ENCODE results near the gene SLC30A2. TPM values are rescaled to one million over a fixed set of nuclear protein-coding genes. Genes with fewer than 3 reads are reported as not detected.

SLC30A2 gene, protein sequence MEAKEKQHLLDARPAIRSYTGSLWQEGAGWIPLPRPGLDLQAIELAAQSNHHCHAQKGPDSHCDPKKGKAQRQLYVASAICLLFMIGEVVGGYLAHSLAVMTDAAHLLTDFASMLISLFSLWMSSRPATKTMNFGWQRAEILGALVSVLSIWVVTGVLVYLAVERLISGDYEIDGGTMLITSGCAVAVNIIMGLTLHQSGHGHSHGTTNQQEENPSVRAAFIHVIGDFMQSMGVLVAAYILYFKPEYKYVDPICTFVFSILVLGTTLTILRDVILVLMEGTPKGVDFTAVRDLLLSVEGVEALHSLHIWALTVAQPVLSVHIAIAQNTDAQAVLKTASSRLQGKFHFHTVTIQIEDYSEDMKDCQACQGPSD
- not detected for total RNA-seq (2013)
- not detected for polyA plus RNA-seq
- not detected in 2 replicates for polyA minus RNA-seq
- total RNA-seq = 0 to 0.60 (median 0) reads per million in 11 experiments

DNA sequence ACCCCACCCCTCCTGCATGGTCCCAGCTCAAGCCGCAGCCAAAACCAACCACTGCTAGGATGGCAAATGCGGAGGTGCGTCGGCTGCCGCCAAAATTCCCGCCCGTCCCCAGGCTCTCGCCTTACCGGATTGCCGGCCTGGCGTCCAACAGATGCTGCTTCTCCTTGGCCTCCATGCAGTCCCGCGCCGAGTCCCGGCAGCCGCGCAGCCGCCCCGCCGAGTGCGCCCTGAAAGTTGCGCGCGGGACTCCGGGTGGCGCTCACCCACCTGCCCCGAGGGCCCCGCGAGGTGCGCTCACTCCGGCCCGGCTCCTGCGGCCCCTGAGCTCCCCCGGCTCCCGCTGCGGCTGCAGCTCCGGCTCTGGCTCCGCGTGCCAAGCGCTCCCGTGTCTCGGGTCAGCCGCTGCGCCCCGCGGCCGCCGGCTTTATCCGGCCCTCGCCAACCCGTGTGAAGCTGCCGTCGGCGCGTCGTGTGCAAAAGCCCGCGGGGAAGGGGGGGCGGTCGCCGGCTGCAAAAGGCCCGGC is at the start of gene SLC30A2:
TSS of gene SLC30A2 (minus strand) at position 397 of the 524 bp plus-strand sequence. CDS start at position 175, 222 bp downstream.
- Histone ChIP-seq H3K4me1 (ENCODE audit: control insufficient read depth in 1 of 2, insufficient read depth in 2 of 2, low read length in 2 of 2) (peaks cover 0 to 5% of the 10 kb centered on the region in 2 donors), H3K27me3 (ENCODE audit: control insufficient read depth in 2 of 2, insufficient read depth in 2 of 2, low read length in 2 of 2) (peaks cover 28 to 67% of the 10 kb centered on the region in 2 donors), H2AFZ (ENCODE audit: insufficient read depth, low read depth, low read length, poor library complexity, severe bottlenecking) (no peak within 1 kb of the TSS), H3K4me2 (replicated peaks; ENCODE audit: extremely low read depth, low read length, poor library complexity, severe bottlenecking) (no peak within 1 kb of the TSS), H3K27ac (ENCODE audit: low read depth in 1 of 2, low read length in 2 of 2) (no peak within 1 kb of the TSS), H4K20me1 (ENCODE audit: insufficient read depth, low read length) (no peaks in the 10 kb centered on the region), H3K36me3 (replicated peaks in 1 of 2; ENCODE audit: control insufficient read depth in 1 of 2, insufficient read depth in 2 of 2, low read length in 2 of 2) (no peaks in the 10 kb centered on the region), H3K9ac (ENCODE audit: insufficient read depth, low read length, poor library complexity, severe bottlenecking) (no peak within 1 kb of the TSS), H3K79me2 (ENCODE audit: insufficient read depth, low read length) (no peaks in the 10 kb centered on the region), H3K9me3 (replicated peaks in 1 of 2; ENCODE audit: control insufficient read depth in 1 of 2, insufficient read depth in 1 of 2, low read length in 2 of 2) (peaks cover 0 to 24% of the 10 kb centered on the region in 2 donors), H3K4me3 (replicated peaks in 1 of 3; ENCODE audit: low read depth in 2 of 3, low read length in 3 of 3) (no peak within 1 kb of the TSS)
- TF ChIP-seq, protein P1, sequence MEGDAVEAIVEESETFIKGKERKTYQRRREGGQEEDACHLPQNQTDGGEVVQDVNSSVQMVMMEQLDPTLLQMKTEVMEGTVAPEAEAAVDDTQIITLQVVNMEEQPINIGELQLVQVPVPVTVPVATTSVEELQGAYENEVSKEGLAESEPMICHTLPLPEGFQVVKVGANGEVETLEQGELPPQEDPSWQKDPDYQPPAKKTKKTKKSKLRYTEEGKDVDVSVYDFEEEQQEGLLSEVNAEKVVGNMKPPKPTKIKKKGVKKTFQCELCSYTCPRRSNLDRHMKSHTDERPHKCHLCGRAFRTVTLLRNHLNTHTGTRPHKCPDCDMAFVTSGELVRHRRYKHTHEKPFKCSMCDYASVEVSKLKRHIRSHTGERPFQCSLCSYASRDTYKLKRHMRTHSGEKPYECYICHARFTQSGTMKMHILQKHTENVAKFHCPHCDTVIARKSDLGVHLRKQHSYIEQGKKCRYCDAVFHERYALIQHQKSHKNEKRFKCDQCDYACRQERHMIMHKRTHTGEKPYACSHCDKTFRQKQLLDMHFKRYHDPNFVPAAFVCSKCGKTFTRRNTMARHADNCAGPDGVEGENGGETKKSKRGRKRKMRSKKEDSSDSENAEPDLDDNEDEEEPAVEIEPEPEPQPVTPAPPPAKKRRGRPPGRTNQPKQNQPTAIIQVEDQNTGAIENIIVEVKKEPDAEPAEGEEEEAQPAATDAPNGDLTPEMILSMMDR (IDR thresholded peaks at IDR 0.05) = no peak
- Mint-ChIP-seq H3K36me3 (no peaks in the 10 kb centered on the region), H3K27me3 (ENCODE audit: low read depth in 3 of 3) (peaks cover 51 to 85% (median 65%) of the 10 kb centered on the region in 3 donors), H3K4me1 (peaks cover 6% of the 10 kb centered on the region), H3K27ac (no peak within 1 kb of the TSS), H3K4me3 (peak within 1 kb of the TSS in 1 of 2 donors; percentile 84), H3K9me3 (peaks cover 0 to 12% (median 1%) of the 10 kb centered on the region in 7 donors)
- intact Hi-C loops (cut with micrococcal nuclease) = no loop called here
- no peak for DNase-seq
- WGBS (ENCODE audit: insufficient coverage) = 1% methylated on average over 61 of the region's 62 CpGs

DNA sequence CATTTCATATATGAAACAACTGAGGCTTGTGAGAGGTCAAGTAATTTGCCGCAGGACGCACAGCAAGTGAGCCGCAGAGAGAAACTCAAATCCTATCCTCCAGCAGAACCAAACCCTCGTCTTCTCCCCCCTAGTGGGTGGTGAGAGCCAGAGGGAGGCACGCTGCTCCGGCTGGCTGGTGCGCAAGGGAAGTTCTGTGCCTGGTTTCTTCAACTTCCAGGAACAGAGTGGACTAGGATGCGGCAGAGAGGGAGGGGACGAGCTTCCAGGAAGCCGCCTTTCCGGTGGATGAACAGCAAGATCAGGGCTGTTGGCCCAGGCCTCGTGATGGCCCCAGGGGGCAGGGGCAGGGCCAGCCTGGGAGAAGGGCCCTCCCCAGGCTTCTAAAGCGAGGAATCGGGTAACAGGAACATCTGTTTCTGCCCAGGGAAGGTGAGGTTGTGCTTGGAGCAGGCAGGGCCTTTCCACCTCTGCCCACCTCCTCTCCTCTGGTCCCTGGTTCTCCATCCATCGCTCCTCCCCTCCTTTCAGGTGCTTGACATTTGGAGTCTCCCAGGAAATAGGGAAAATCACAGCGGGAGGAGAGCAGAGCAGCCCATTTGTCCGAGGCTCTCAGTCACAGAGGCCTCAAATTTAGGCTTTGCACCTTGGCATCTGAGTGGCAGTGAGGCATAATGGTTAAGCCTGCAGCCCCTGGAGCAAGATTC is 48.9 kb upstream of the SLC30A2 start:
- TF ChIP-seq, protein P1 (IDR thresholded peaks at IDR 0.05) = no peak
- 65% methylated on average over 10 of the region's 17 CpGs for WGBS (ENCODE audit: insufficient coverage)
- intact Hi-C loops (cut with micrococcal nuclease) = no loop called here
- Histone ChIP-seq H2AFZ (ENCODE audit: insufficient read depth, low read depth, low read length, poor library complexity, severe bottlenecking) (no peak overlapping the region), H3K79me2 (ENCODE audit: insufficient read depth, low read length) (no peaks in the 10 kb centered on the region), H3K4me1 (ENCODE audit: control insufficient read depth in 1 of 2, insufficient read depth in 2 of 2, low read length in 2 of 2) (no peaks in the 10 kb centered on the region), H3K9me3 (replicated peaks in 1 of 2; ENCODE audit: control insufficient read depth in 1 of 2, insufficient read depth in 1 of 2, low read length in 2 of 2) (no peaks in the 10 kb centered on the region), H3K4me2 (replicated peaks; ENCODE audit: extremely low read depth, low read length, poor library complexity, severe bottlenecking) (no peak overlapping the region), H3K27me3 (ENCODE audit: control insufficient read depth in 2 of 2, insufficient read depth in 2 of 2, low read length in 2 of 2) (peaks cover 0 to 21% of the 10 kb centered on the region in 2 donors), H3K27ac (ENCODE audit: low read depth in 1 of 2, low read length in 2 of 2) (no peak overlapping the region), H3K36me3 (replicated peaks in 1 of 2; ENCODE audit: control insufficient read depth in 1 of 2, insufficient read depth in 2 of 2, low read length in 2 of 2) (no peaks in the 10 kb centered on the region), H3K9ac (ENCODE audit: insufficient read depth, low read length, poor library complexity, severe bottlenecking) (no peak overlapping the region), H4K20me1 (ENCODE audit: insufficient read depth, low read length) (no peaks in the 10 kb centered on the region), H3K4me3 (replicated peaks in 1 of 3; ENCODE audit: low read depth in 2 of 3, low read length in 3 of 3) (no peak overlapping the region)
- no peak overlapping the region for H3K27ac Mint-ChIP-seq
- H3K27me3 Mint-ChIP-seq (ENCODE audit: low read depth in 3 of 3) = peaks cover 22 to 41% (median 33%) of the 10 kb centered on the region in 3 donors
- peak overlapping the region in 1 of 2 donors; percentile 11 for H3K4me3 Mint-ChIP-seq
- H3K4me1 Mint-ChIP-seq = no peaks in the 10 kb centered on the region
- no peak for DNase-seq
- peaks cover 0 to 4% (median 0%) of the 10 kb centered on the region in 7 donors for H3K9me3 Mint-ChIP-seq
- no peaks in the 10 kb centered on the region for H3K36me3 Mint-ChIP-seq

All from CD14-positive monocyte (primary cell).